ENCODE data around the gene MRC2.

DNA sequence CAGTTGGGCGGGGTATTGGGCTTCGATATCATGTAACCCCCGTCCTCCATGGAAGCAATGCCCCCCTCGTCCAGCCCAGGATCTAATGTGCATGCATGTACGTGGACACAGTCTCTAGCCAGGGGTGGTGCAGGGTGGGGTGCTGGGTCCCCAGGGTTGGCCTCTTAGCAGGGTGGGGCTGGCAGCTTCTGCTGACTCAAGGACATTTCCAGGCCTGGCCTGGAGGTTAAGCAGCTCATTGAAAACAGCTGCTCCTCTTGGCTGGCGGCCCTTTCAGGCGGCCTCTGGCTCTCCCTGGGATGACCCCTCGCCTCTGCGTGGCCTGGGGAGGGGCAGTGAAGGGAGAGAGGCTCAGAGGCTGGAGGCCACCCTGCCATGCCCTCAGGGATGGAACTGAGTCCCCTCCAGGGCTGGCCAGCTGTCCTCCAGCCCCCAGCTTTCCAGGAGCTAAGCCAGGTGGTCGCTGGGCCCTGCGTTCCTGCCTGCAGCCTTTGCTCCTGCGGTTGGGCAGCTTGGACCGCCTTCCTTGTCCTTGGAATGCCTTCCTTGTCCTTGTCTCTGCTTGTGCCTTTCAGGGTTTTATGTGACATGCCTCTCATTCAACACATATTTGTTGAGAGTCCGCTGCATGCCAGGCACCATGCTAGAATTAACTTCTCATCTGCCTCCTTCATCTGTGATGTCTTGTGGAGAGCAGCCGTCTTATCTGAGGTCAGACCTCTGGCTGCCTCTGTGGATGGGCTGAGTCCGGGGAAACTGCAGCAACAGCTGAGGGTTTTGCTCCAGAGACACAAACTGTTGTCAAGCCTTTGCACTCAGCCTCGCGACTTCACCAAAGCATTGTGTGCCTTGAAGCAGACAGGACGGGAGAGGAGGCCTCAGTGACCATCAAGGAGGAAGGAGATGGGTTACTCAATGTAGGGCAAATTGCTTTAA is 26.6 kb downstream of the MRC2 start:
- TF ChIP-seq, protein P1, sequence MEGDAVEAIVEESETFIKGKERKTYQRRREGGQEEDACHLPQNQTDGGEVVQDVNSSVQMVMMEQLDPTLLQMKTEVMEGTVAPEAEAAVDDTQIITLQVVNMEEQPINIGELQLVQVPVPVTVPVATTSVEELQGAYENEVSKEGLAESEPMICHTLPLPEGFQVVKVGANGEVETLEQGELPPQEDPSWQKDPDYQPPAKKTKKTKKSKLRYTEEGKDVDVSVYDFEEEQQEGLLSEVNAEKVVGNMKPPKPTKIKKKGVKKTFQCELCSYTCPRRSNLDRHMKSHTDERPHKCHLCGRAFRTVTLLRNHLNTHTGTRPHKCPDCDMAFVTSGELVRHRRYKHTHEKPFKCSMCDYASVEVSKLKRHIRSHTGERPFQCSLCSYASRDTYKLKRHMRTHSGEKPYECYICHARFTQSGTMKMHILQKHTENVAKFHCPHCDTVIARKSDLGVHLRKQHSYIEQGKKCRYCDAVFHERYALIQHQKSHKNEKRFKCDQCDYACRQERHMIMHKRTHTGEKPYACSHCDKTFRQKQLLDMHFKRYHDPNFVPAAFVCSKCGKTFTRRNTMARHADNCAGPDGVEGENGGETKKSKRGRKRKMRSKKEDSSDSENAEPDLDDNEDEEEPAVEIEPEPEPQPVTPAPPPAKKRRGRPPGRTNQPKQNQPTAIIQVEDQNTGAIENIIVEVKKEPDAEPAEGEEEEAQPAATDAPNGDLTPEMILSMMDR (IDR thresholded peaks at IDR 0.05; ENCODE audit: low read length) = no peak
- TF ChIP-seq EZH2 (optimal IDR thresholded peaks at IDR 0.05; ENCODE audit: low read depth, low read length) = no peak

All from MM.1S (cell line).